Stimulated activated naive B cell treated with anti-CD40 and anti-IgM and Interleukin-4, amounts not matched to agents 10 μg/mL and 1 μg/mL and 100 μg/mL, for 72 hours (primary cell): Measurements from ENCODE around the gene PTPRE.

Source experiments
- ATAC-seq, 2 donors: fragments of 150-1000 bp; cut with Tn5 transposase; replicated peaks; 2 replicates each; pipeline ENCODE4 v1.10.0; 2021; ENCODE audit warnings: moderate library complexity in 1 of 2
- DNase-seq: peaks from one replicate; pipeline ENCODE4 v3.0.0; 2021
- H3K27ac Mint-ChIP-seq: one replicate; pipeline ENCODE4 v1.8.0; 2022; ENCODE audit warnings: mild to moderate bottlenecking, mixed read lengths
- H3K27me3 Mint-ChIP-seq, 2 donors: one replicate each; pipeline ENCODE4 v1.8.0; 2022; ENCODE audit warnings: mixed read lengths in 2 of 2
- H3K36me3 Mint-ChIP-seq, 2 donors: one replicate each; pipeline ENCODE4 v1.8.0; 2022; ENCODE audit warnings: mixed read lengths in 2 of 2, mild to moderate bottlenecking in 1 of 2
- H3K4me1 Mint-ChIP-seq, 2 donors: one replicate each; pipeline ENCODE4 v1.8.0; 2022; ENCODE audit warnings: mixed read lengths in 2 of 2, mild to moderate bottlenecking in 1 of 2
- H3K4me3 Mint-ChIP-seq, 2 donors: one replicate each; pipeline ENCODE4 v1.8.0; 2022; ENCODE audit warnings: mild to moderate bottlenecking in 2 of 2, mixed read lengths in 2 of 2, moderate library complexity in 1 of 2
- H3K9me3 Mint-ChIP-seq, 2 donors: one replicate each; pipeline ENCODE4 v1.8.0; 2022; ENCODE audit warnings: mixed read lengths in 2 of 2, mild to moderate bottlenecking in 1 of 2

The PTPRE gene

DNA sequence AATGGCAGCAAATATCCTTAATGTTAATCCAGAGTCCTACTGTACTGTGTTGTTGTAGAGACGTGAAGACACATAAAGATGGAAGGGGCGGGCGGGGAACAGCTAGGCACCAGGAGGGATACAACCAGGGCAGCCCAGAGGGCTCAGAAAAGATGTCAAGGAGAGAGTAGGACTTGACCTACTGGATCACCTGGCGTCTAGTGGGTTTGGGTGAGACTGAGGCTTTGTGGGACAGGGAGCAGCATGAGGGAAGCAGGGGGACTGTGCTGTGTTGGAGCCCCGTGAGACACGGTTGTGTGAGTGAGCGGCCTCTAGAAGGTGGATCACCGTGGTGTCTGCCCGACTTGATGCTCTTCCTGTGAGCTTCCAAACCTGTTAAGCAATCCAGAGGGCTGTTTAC is 68.0 kb downstream of the PTPRE start:
- no peak for DNase-seq
- Mint-ChIP-seq H3K4me1 (peaks cover 6 to 10% of the 10 kb centered on the region in 2 donors), H3K4me3 (no peak overlapping the region), H3K36me3 (no peaks in the 10 kb centered on the region), H3K27ac (no peak overlapping the region), H3K9me3 (peaks cover 0 to 2% of the 10 kb centered on the region in 2 donors), H3K27me3 (peaks cover 24 to 29% of the 10 kb centered on the region in 2 donors)
- ATAC-seq, result no peak

- Mint-ChIP-seq H3K4me3 (no peak overlapping the region), H3K9me3 (peaks cover 0 to 6% of the 10 kb centered on the region in 2 donors), H3K4me1 (peaks cover 6 to 10% of the 10 kb centered on the region in 2 donors), H3K36me3 (no peaks in the 10 kb centered on the region), H3K27me3 (peaks cover 19 to 24% of the 10 kb centered on the region in 2 donors), H3K27ac (no peak overlapping the region)
- no peak for DNase-seq
- ATAC-seq, result no peak
These were observed 69.4 kb downstream of the PTPRE start for GRCh38 chr10:127976286-127976685.

GRCh38 chr10:127976701-127977356 is 69.9 kb downstream of the PTPRE start:
- H3K27ac Mint-ChIP-seq, result no peak overlapping the region

DNA sequence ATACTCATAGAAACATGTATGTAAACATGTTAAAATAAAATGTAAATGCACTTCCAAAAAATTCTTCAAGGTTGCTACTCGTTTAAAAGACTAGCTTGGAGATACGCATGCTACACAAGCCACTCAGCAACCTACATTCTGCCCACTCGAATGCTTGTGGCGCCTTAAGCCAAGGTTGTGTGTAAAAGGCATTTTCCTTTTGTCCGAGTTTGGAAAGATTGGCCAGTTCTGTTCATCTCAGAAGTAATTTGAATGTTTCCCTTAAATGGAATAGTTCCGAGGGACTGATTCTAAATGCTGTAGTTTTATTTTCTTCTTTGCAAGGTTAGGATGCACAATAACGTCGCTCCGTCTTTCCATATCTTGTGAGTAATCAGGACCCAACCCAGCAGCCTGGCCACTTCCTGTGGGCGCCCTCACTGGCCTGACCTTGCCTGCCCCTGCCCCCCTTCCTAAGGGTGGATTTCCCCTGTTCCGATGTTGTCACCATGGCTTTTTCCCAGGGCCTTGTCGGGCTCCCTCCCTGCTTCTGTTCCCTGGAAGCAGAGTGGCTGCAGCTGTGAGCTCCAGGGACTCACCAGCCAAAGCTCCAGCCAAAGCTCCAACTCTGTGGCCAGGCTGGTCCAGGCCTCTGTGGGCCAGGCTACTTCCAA is 70.6 kb downstream of the PTPRE start:
- ATAC-seq, result no peak
- no peak for DNase-seq
- no peak overlapping the region for H3K4me3 Mint-ChIP-seq

More at GRCh38 chr10:127976701-127977356, 69.9 kb downstream of the PTPRE start:
- no peak overlapping the region for H3K4me3 Mint-ChIP-seq
- H3K9me3 Mint-ChIP-seq, result peaks cover 0 to 6% of the 10 kb centered on the region in 2 donors
- DNase-seq, result no peak
- H3K36me3 Mint-ChIP-seq, result no peaks in the 10 kb centered on the region
- peaks cover 14 to 22% of the 10 kb centered on the region in 2 donors for H3K27me3 Mint-ChIP-seq
- peaks cover 6 to 10% of the 10 kb centered on the region in 2 donors for H3K4me1 Mint-ChIP-seq
- no peak for ATAC-seq

DNA sequence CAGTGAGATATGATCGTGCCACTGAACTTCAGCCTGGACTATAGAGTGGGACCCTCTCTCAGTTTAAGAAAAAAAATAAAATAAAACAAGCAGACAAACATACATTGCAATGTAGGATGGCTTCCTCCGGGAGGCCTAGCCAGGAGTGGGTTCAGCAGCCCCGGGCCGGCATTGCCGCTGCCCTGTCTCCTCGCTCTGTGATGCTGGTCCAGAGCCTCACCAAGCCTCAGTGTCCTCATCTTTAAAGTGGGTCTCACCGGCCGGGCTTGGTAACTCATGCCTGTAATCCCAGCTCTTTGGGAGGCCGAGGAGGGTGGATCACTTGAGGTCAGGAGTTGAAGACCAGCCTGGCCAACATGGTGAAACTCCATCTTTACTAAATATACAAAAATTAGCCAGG is 71.6 kb downstream of the PTPRE start:
- Mint-ChIP-seq H3K27me3 (peaks cover 17 to 22% of the 10 kb centered on the region in 2 donors), H3K4me1 (peaks cover 6 to 9% of the 10 kb centered on the region in 2 donors), H3K9me3 (peaks cover 0 to 6% of the 10 kb centered on the region in 2 donors), H3K36me3 (no peaks in the 10 kb centered on the region), H3K4me3 (no peak overlapping the region), H3K27ac (no peak overlapping the region)
- DNase-seq, result no peak
- ATAC-seq, result no peak

More for the DNA sequence above, 70.6 kb downstream of the PTPRE start:
- H3K36me3 Mint-ChIP-seq, result no peaks in the 10 kb centered on the region
- peaks cover 0 to 6% of the 10 kb centered on the region in 2 donors for H3K9me3 Mint-ChIP-seq
- H3K27ac Mint-ChIP-seq, result no peak overlapping the region
- peaks cover 6 to 10% of the 10 kb centered on the region in 2 donors for H3K4me1 Mint-ChIP-seq
- peaks cover 14 to 22% of the 10 kb centered on the region in 2 donors for H3K27me3 Mint-ChIP-seq

DNA sequence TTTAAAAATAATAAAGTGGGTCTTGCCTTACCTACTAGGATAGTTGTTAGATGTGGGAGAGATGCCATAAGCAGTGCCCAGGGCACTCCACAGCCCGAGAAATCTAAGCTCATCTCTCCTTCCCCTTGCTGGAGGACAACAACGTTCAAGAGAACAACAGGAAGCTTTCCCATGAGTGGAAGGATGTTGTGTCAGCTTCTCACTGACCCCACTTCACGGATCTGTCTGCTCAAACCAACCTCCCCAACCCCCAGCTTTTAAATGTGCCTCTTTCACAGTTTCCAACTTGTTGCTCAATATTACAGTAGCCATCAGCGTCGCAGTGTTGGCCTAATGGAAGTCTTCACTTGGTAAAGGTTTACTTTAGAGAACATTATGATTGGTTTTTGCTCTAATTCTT is 72.1 kb downstream of the PTPRE start:
- no peak overlapping the region for H3K27ac Mint-ChIP-seq
- no peak for ATAC-seq
- no peak overlapping the region for H3K4me3 Mint-ChIP-seq
- peaks cover under 1 to 8% of the 10 kb centered on the region in 2 donors for H3K4me1 Mint-ChIP-seq
- peaks cover 0 to 7% of the 10 kb centered on the region in 2 donors for H3K9me3 Mint-ChIP-seq
- peaks cover 21 to 25% of the 10 kb centered on the region in 2 donors for H3K27me3 Mint-ChIP-seq
- H3K36me3 Mint-ChIP-seq, result no peaks in the 10 kb centered on the region
- DNase-seq, result no peak

DNA sequence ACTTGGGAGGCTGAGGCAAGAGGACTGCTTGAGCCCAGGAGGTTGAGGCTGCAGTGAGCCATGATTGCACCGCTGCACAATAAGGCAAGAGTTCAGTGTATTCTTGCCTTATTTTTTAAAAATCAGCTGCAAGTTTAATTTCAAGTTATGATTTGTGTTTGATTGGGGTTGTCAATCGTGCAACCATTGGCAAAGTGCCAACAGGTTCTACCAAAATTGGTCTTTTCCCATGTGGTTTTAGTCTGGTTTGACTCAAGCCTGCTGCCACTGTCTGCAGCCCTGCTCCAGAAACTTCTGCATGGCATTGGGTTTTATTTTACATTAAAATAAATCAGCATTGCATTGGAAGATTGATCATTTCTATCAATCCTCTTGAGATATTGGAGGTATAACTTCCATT is 72.7 kb downstream of the PTPRE start:
- Mint-ChIP-seq H3K36me3 (no peaks in the 10 kb centered on the region), H3K27me3 (peaks cover 24 to 27% of the 10 kb centered on the region in 2 donors), H3K4me3 (no peak overlapping the region), H3K9me3 (peaks cover 0 to 7% of the 10 kb centered on the region in 2 donors), H3K27ac (no peak overlapping the region), H3K4me1 (peaks cover under 1 to 10% of the 10 kb centered on the region in 2 donors)
- ATAC-seq (no peak), DNase-seq (no peak)

GRCh38 chr10:127980898-127981297 is 74.0 kb downstream of the PTPRE start:
- Mint-ChIP-seq H3K36me3 (no peaks in the 10 kb centered on the region), H3K9me3 (peaks cover 0 to 10% of the 10 kb centered on the region in 2 donors), H3K4me1 (peaks cover 4 to 14% of the 10 kb centered on the region in 2 donors), H3K4me3 (no peak overlapping the region), H3K27me3 (peaks cover 17 to 20% of the 10 kb centered on the region in 2 donors), H3K27ac (no peak overlapping the region)
- DNase-seq (no peak), ATAC-seq (no peak)

DNA sequence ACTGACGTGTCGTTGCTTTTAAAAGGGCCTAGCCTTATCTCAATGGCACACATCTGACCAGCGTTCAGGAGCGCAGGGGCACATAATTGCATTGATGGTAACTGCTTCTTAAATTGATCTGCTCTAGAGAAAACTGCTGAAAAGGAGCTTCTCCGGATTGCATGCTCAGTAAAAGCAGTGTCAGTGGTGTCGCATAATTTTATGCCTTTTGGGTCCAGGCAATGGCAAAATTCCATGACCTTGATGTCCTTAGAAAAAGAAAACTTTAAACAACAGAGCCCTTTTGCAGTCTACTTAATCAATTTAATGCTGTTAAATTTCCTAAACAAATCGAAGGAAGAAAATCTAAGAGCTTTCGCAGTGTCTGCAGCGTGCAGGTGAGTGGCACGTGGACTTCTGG is 75.7 kb downstream of the PTPRE start:
- ATAC-seq (no peak), DNase-seq (no peak)
- H3K27ac Mint-ChIP-seq, result no peak overlapping the region
- H3K27me3 Mint-ChIP-seq, result peaks cover 16 to 18% of the 10 kb centered on the region in 2 donors
- peaks cover 4 to 14% of the 10 kb centered on the region in 2 donors for H3K4me1 Mint-ChIP-seq
- no peak overlapping the region for H3K4me3 Mint-ChIP-seq
- H3K9me3 Mint-ChIP-seq, result peaks cover 0 to 10% of the 10 kb centered on the region in 2 donors
- H3K36me3 Mint-ChIP-seq, result no peaks in the 10 kb centered on the region

- no peak overlapping the region for H3K4me3 Mint-ChIP-seq
- no peaks in the 10 kb centered on the region for H3K36me3 Mint-ChIP-seq
- peaks cover 0 to 10% of the 10 kb centered on the region in 2 donors for H3K9me3 Mint-ChIP-seq
- no peak for DNase-seq
- ATAC-seq, result no peak
- no peak overlapping the region for H3K27ac Mint-ChIP-seq
- peaks cover 19 to 23% of the 10 kb centered on the region in 2 donors for H3K27me3 Mint-ChIP-seq
- H3K4me1 Mint-ChIP-seq, result peaks cover 4 to 14% of the 10 kb centered on the region in 2 donors
These were observed 76.6 kb downstream of the PTPRE start for GRCh38 chr10:127983344-127984100.

DNA sequence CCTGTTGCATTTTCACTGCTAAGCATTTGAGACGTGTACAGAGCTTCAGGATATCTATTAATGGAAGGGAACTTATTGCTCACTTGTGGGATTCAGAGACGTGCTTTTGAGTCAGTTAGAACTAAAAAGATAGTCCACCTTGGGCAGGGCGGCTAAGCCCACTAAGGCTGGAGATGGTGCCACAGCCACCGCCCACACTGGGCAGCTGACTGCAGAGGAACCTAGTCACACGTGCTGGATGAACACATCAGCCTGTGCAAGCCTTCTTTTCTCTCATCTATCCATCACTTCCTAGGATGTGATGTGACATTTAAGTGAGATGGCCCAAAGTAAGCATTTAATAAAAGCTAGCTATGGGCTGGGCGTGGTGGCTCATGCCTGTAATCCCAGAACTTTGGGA is 78.0 kb downstream of the PTPRE start:
- Mint-ChIP-seq H3K27ac (no peak overlapping the region), H3K27me3 (peaks cover 23 to 24% of the 10 kb centered on the region in 2 donors), H3K9me3 (peaks cover 0 to 8% of the 10 kb centered on the region in 2 donors), H3K4me1 (peaks cover 4 to 22% of the 10 kb centered on the region in 2 donors), H3K36me3 (no peaks in the 10 kb centered on the region), H3K4me3 (no peak overlapping the region)
- DNase-seq (no peak), ATAC-seq (no peak)

GRCh38 chr10:127986531-127987466 is 79.9 kb downstream of the PTPRE start:
- peaks cover 4 to 40% of the 10 kb centered on the region in 2 donors for H3K4me1 Mint-ChIP-seq
- DNase-seq (no peak), ATAC-seq (no peak)
- H3K9me3 Mint-ChIP-seq, result peaks cover 0 to 4% of the 10 kb centered on the region in 2 donors
- H3K27ac Mint-ChIP-seq, result no peak overlapping the region
- peaks cover 24 to 29% of the 10 kb centered on the region in 2 donors for H3K27me3 Mint-ChIP-seq
- H3K36me3 Mint-ChIP-seq, result no peaks in the 10 kb centered on the region
- no peak overlapping the region for H3K4me3 Mint-ChIP-seq

GRCh38 chr10:127987467-127988380 is 80.8 kb downstream of the PTPRE start:
- H3K4me1 Mint-ChIP-seq, result peaks cover 4 to 44% of the 10 kb centered on the region in 2 donors
- peaks cover 28 to 37% of the 10 kb centered on the region in 2 donors for H3K27me3 Mint-ChIP-seq
- H3K36me3 Mint-ChIP-seq, result no peaks in the 10 kb centered on the region
- DNase-seq, result no peak
- no peak overlapping the region for H3K27ac Mint-ChIP-seq
- H3K4me3 Mint-ChIP-seq, result no peak overlapping the region
- peaks cover 0 to 4% of the 10 kb centered on the region in 2 donors for H3K9me3 Mint-ChIP-seq
- no peak for ATAC-seq
